KMS-11 (cell line): ENCODE results near the gene ARHGAP24.
"Not testable (repeated sequence)": the region's sequence is repeated elsewhere in the genome, so short reads cannot be mapped to it uniquely, and the experiment has no call there.

Experiments used
- H2AFZ ChIP-seq: fragments of 200-600 bp; sonication (generic); 2 replicates; pipeline ENCODE4 v1.6.1; 2016; ENCODE audit warnings: antibody characterized with exemption, mixed run types, low read depth
- H3K27ac ChIP-seq: fragments of 200-600 bp; sonication (generic); 2 replicates; pipeline ENCODE4 v1.6.1; 2016; ENCODE audit warnings: mild to moderate bottlenecking, mixed run types
- H3K27me3 ChIP-seq: fragments of 200-600 bp; sonication (generic); 2 replicates; pipeline ENCODE4 v1.6.1; 2017; ENCODE audit warnings: mild to moderate bottlenecking, low read depth, mixed run types, moderate library complexity; ENCODE audit not compliant: insufficient read depth
- H3K36me3 ChIP-seq: fragments of 200-600 bp; sonication (generic); 2 replicates; pipeline ENCODE4 v1.6.1; 2017; ENCODE audit warnings: mild to moderate bottlenecking, mixed run types; ENCODE audit not compliant: insufficient read depth
- H3K4me1 ChIP-seq: fragments of 200-600 bp; sonication (generic); 2 replicates; pipeline ENCODE4 v1.6.1; 2016; ENCODE audit warnings: mild to moderate bottlenecking, low read depth, mixed run types; ENCODE audit not compliant: poor library complexity, severe bottlenecking
- H3K4me2 ChIP-seq: fragments of 200-600 bp; sonication (generic); 2 replicates; pipeline ENCODE4 v1.7.0; 2016; ENCODE audit warnings: mild to moderate bottlenecking, mixed run types
- H3K4me3 ChIP-seq: fragments of 200-600 bp; sonication (generic); IDR thresholded peaks from 2 replicates; pipeline ENCODE4 v1.6.1; 2017; ENCODE audit warnings: low read depth, low read length, mixed read lengths; ENCODE audit not compliant: insufficient read depth
- H3K79me2 ChIP-seq: fragments of 200-600 bp; sonication (generic); 2 replicates; pipeline ENCODE4 v1.6.1; 2016; ENCODE audit warnings: low read depth, mixed run types; ENCODE audit not compliant: insufficient read depth
- H3K9ac ChIP-seq: fragments of 200-600 bp; sonication (generic); 2 replicates; pipeline ENCODE4 v1.6.1; 2016; ENCODE audit warnings: mild to moderate bottlenecking, mixed run types
- H4K20me1 ChIP-seq: fragments of 200-600 bp; sonication (generic); 2 replicates; pipeline ENCODE4 v1.6.1; 2016; ENCODE audit warnings: mild to moderate bottlenecking, mixed run types; ENCODE audit not compliant: insufficient read depth
- TF ChIP-seq, protein P1 (sequence below): fragments of 200-600 bp; sonication (generic); conservative IDR thresholded peaks from 2 replicates; pipeline ENCODE4 v1.6.1; 2017; ENCODE audit warnings: low read depth, mild to moderate bottlenecking, antibody characterized with exemption, low read length, moderate library complexity, mixed read lengths

Gene ARHGAP24

GRCh38 chr4:86019906-86020305 is 545.0 kb downstream of the ARHGAP24 start:
- no peaks in the 10 kb centered on the region for H3K4me1 ChIP-seq
- no peaks in the 10 kb centered on the region for H4K20me1 ChIP-seq
- H2AFZ ChIP-seq: no peak overlapping the region
- no peak overlapping the region for H3K4me2 ChIP-seq
- no peaks in the 10 kb centered on the region for H3K79me2 ChIP-seq
- H3K27me3 ChIP-seq: no peaks in the 10 kb centered on the region
- no peak overlapping the region for H3K9ac ChIP-seq
- H3K36me3 ChIP-seq: no peaks in the 10 kb centered on the region
- no peak overlapping the region for H3K27ac ChIP-seq
- TF ChIP-seq, protein P1, sequence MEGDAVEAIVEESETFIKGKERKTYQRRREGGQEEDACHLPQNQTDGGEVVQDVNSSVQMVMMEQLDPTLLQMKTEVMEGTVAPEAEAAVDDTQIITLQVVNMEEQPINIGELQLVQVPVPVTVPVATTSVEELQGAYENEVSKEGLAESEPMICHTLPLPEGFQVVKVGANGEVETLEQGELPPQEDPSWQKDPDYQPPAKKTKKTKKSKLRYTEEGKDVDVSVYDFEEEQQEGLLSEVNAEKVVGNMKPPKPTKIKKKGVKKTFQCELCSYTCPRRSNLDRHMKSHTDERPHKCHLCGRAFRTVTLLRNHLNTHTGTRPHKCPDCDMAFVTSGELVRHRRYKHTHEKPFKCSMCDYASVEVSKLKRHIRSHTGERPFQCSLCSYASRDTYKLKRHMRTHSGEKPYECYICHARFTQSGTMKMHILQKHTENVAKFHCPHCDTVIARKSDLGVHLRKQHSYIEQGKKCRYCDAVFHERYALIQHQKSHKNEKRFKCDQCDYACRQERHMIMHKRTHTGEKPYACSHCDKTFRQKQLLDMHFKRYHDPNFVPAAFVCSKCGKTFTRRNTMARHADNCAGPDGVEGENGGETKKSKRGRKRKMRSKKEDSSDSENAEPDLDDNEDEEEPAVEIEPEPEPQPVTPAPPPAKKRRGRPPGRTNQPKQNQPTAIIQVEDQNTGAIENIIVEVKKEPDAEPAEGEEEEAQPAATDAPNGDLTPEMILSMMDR: no peak
- no peak overlapping the region for H3K4me3 ChIP-seq

- not testable (repeated sequence) for H3K36me3 ChIP-seq, H3K27ac ChIP-seq, H3K4me3 ChIP-seq, H3K79me2 ChIP-seq, H3K9ac ChIP-seq, H3K4me2 ChIP-seq, H3K27me3 ChIP-seq, H3K4me1 ChIP-seq, H2AFZ ChIP-seq, H4K20me1 ChIP-seq
Observed at GRCh38 chr4:86021671-86022070, 546.7 kb downstream of the ARHGAP24 start.

DNA sequence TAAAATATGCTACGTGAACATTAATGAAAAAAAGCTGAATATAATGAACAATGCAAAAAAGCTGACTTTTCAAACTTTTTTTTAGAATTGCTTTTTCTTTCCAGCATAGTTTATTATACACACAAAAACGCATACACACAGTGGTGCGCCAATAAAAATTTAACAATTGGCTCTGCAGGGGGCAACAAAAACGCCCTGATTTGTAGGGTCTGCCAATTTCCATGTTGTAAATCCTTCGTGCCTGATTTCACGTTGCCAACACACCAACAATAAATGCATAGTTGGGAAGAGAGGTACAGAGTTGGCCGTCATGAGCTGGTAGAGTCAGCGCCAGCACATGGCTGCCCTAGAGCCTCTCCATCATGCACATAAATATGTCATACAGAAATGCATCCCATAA is 551.8 kb downstream of the ARHGAP24 start:
- H3K9ac ChIP-seq: no peak overlapping the region
- H3K4me2 ChIP-seq: no peak overlapping the region
- no peaks in the 10 kb centered on the region for H3K4me1 ChIP-seq
- H3K27ac ChIP-seq: no peak overlapping the region
- no peaks in the 10 kb centered on the region for H3K36me3 ChIP-seq
- TF ChIP-seq, protein P1: no peak
- H3K27me3 ChIP-seq: no peaks in the 10 kb centered on the region
- no peak overlapping the region for H2AFZ ChIP-seq
- H4K20me1 ChIP-seq: no peaks in the 10 kb centered on the region
- no peaks in the 10 kb centered on the region for H3K79me2 ChIP-seq
- H3K4me3 ChIP-seq: no peak overlapping the region

DNA sequence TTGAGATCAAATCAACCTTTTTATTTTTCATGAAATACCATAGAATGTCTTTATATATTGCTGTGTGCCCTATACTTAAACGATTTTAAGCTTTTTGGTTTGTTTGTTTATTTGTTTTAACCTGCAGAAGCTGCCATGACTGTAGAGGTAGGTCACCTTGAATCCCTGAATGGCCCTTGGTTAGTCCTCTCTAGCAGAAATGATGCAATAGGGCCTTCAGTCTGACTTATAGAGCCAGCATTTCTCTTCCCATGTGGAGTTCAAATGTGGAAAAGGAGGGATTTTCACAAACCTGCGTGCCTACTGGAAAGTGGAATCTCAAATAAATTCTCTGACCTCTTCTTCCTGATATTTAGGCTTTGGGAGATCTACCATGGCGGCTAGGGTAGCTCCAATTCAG is 557.0 kb downstream of the ARHGAP24 start:
- Histone ChIP-seq H3K9ac (no peak overlapping the region), H3K79me2 (no peaks in the 10 kb centered on the region), H2AFZ (no peak overlapping the region), H3K4me2 (no peak overlapping the region), H3K4me3 (no peak overlapping the region), H3K4me1 (peaks cover 16% of the 10 kb centered on the region), H3K27ac (no peak overlapping the region), H3K36me3 (no peaks in the 10 kb centered on the region), H3K27me3 (no peaks in the 10 kb centered on the region), H4K20me1 (no peaks in the 10 kb centered on the region)
- TF ChIP-seq, protein P1: no peak

GRCh38 chr4:86032476-86033022 is 557.6 kb downstream of the ARHGAP24 start:
- H3K27me3 ChIP-seq: no peaks in the 10 kb centered on the region
- no peak overlapping the region for H3K27ac ChIP-seq
- no peaks in the 10 kb centered on the region for H3K79me2 ChIP-seq
- no peaks in the 10 kb centered on the region for H4K20me1 ChIP-seq
- no peak overlapping the region for H3K4me3 ChIP-seq
- no peaks in the 10 kb centered on the region for H3K36me3 ChIP-seq
- TF ChIP-seq, protein P1: no peak
- H3K4me1 ChIP-seq: peaks cover 22% of the 10 kb centered on the region
- H3K9ac ChIP-seq: no peak overlapping the region
- H2AFZ ChIP-seq: no peak overlapping the region
- no peak overlapping the region for H3K4me2 ChIP-seq
